ENCODE data around the gene SHPK.
A peak's percentile ranks its signal among the peaks of the same experiment; 100 is the strongest.

Gene SHPK

DNA sequence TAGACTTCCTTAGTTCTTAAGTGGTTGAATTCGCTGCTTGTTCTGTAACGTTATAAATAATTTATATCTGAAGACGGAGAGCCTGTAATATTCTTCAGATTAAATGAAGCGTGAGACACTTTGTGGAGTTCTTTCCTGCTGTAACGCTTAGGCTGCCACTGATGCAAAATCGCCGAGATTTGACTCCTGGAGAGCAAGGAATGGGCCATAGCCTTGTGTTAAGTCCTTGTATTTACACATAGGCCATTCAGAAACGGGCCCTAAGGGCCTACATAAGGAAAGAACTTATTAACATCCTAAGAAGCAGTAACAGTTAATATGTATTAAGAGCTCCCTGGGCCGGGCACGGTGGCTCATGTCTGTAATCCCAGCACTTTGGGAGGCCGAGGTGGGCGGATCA lies 33.5 kb upstream of the SHPK start:
- no peak for TF ChIP-seq POLR2AphosphoS5 (IDR thresholded peaks at IDR 0.05; ENCODE audit: low read depth, low read length)
- DNase-seq (ENCODE audit: insufficient read length) (no peak), FAIRE-seq (peak; percentile 14)

DNA sequence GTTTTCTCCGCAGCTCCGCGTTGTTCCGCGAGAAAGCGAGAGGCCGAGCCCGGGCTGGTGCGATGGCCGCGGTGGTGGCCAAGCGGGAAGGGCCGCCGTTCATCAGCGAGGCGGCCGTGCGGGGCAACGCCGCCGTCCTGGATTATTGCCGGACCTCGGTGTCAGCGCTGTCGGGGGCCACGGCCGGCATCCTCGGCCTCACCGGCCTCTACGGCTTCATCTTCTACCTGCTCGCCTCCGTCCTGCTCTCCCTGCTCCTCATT lies 33.0 kb upstream of the SHPK start:
- no peak for FAIRE-seq
- no peak for DNase-seq (ENCODE audit: insufficient read length)
- TF ChIP-seq POLR2A (IDR thresholded peaks at IDR 0.05; ENCODE audit: low read depth, low read length), result no peak
- TF ChIP-seq POLR2AphosphoS5 (IDR thresholded peaks at IDR 0.05; ENCODE audit: low read depth, low read length), result no peak

DNA sequence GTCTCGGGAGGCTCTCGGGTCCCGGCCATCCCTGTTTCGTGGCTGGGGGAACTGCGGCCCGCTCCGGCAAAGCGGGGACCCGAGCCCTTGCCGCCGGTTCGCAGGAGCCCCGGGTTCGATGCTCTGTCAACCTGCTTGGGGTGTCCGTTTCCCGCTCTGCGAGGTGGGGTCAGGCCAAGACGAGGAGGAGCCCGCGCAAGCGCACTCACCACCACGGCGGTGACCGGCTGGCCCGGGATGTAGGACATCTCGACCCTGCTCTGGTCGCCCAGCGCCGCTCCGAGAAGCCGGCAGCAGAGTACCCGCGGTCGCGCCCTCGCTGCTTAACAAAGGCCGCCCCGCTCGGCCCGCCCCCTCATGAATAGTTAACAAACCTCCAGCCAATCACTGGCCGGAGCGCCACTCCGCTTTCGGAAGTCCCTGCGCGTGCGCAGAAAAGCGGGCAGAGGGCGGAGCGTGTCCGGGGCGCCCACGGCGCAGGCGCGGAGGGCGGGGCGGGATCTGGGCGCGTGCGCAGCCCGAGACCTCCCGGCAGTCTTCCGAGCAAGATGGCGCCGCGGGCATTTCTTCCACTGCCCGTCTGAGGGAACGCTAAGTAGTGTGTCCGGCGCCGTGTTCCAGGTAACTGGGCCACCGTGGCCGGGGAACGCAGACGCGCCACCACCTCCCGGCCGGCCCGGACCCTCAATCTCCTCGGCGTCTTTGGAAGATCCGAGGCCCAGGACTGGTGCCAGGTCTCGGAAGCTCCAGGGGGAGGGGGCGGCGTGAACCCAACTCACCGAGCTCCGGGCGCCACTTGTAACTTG lies 32.4 kb upstream of the SHPK start, which contains the start of the genes EMC6 and TAX1BP3:
TSS of gene EMC6 (plus strand) at position 534 of the 806 bp plus-strand sequence. CDS start 335 bp downstream, outside the sequence.
TSS of gene TAX1BP3 (minus strand) at position 300 of the 806 bp plus-strand sequence. CDS start at position 248, 52 bp downstream.
- TF ChIP-seq TAF1 (IDR thresholded peaks at IDR 0.05; ENCODE audit: borderline replicate concordance, low read depth, low read length), result peak; percentile 99
- TF ChIP-seq POLR2A (IDR thresholded peaks at IDR 0.05; ENCODE audit: low read depth, low read length), result peak; percentile 92
- TF ChIP-seq POLR2AphosphoS5 (IDR thresholded peaks at IDR 0.05; ENCODE audit: low read depth, low read length), result peak; percentile 86
- peak; percentile 99 for FAIRE-seq
- DNase-seq (ENCODE audit: insufficient read length), result peak; percentile 100

DNA sequence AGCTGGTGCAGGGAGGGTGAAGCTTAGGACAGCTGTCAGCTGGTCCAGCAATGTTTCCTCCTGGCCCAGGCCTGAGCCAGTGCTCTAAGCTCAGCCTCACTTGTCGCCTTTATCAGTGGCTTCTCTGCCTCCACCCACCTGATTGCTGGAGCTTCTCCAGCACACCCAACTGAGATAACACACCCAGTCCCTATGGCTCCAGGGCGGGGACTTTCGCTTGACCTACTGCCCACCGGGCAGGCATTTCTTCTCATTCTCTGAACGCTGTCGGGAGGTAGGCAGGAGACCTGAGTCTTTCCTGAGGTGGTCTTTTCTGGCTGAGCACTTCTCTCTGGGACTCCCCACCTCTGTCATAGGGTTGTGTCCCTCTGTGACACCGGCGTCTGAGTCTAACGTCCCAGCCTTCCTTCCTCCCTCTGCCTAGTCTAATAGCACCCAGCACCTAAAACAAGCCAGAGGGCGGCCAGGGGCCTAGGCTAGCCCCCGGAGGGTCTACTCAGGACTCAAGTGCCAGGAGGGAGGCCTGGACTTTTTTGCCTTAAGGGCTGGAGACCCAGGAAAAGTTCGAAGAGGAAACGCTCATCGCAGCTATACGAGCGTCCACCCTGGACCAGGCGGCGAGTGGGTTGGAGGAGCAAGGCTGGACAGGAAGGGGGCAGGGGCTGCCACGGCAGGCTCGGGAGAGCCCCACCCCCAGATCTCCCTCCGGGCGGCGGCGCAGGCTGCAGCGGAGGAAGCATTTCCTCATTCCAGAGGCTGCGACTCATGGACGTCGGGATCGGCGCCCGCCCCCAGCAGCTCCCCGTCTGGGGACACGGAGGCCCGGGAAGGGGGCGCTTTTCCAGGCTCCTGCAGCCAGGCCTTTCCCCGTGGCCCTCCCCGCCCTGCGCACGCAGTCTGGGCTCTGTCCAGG lies 31.6 kb upstream of the SHPK start:
- no peak for FAIRE-seq
- DNase-seq (ENCODE audit: insufficient read length), result no peak
- no peak for TF ChIP-seq POLR2A (IDR thresholded peaks at IDR 0.05; ENCODE audit: low read depth, low read length)

DNA sequence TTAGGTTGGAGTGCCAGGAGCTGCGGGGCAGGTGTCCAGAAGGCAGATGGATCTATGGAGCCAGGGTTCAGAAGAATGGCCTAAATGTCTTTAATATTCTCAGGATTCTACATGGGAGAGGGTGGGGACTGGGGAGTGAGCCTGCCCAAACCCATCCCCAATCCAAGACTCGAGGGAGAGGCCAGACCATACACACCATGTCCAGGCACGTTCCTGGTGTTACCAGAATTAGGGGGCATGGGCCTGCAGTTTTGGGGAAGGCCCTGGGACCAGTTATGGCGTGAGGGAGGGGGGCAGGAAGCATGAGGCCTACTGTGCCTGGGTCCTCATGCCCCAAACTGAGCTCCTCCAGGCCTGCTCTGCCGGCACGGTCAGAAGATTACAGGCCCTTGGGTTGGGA lies 30.5 kb upstream of the SHPK start:
- DNase-seq (ENCODE audit: insufficient read length) (no peak), FAIRE-seq (no peak)
- TF ChIP-seq POLR2A (IDR thresholded peaks at IDR 0.05; ENCODE audit: low read depth, low read length) (no peak), TAF1 (IDR thresholded peaks at IDR 0.05; ENCODE audit: borderline replicate concordance, low read depth, low read length) (no peak), POLR2AphosphoS5 (IDR thresholded peaks at IDR 0.05; ENCODE audit: low read depth, low read length) (no peak)

DNA sequence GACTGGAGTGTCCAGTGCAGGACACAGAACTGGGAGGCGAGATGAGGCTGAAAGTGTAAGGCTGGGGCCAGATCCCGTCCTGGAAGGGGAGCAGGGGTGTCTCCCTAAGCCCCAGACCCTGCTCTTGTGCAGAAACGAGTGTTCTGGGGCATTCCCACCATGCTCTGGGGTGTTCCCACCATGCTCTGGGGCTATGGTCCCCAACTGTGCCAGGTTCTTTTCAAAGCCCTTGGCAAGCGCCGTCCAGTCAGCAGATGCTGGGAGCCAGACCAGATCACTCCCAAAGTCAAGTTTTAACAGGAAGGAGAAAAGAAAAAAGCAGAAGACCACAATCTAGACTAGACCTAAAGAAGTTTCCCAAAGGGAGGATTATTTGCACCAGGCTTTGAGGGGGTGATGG lies 29.8 kb upstream of the SHPK start:
- no peak for DNase-seq (ENCODE audit: insufficient read length)
- TF ChIP-seq POLR2AphosphoS5 (IDR thresholded peaks at IDR 0.05; ENCODE audit: low read depth, low read length) (no peak), TAF1 (IDR thresholded peaks at IDR 0.05; ENCODE audit: borderline replicate concordance, low read depth, low read length) (no peak), POLR2A (IDR thresholded peaks at IDR 0.05; ENCODE audit: low read depth, low read length) (no peak)
- no peak for FAIRE-seq

DNA sequence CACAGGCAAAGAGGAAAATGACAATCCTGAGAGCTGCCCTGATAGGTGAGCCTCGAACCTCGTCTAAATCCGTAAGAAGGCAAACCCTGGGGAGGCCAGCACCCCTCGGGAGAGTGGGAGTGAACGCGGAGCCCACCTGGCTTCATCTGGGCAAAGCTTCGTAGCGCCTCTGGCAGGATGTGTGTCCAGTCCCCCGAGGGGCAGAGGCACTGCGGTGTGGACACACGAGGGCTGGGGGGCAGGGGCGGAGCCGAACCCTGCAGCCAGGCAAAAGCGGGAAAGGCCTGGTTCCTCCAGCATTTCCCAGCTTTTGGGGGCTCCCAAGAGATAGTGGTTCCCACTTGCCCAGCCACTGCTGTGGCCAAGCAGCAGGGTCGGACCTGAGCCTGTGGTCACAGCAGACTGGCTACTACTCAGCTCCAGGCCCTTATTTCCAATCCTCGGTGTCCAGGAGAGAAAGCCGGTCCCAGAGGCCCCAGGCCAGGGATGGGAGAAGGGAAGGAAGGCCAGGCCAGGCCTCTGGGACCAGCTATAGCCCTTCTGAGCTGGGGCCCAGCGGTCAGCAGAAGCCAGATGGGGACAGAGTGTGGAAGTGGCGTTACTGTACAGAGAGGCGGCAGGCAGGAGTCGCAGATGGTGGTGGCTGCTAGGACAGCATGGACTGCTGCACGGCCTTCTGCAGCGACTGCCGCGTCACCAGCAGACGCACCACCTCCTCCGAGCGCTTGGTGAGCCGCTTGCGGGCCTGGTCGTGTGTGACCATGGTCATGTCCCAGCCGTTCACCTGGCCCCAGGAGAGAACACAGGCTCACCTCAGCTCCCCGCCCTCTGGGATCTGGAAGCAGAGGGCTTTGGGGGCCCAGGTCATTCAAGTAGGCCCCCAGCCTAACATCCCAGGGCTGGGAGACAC lies 27.3 kb upstream of the SHPK start:
- no peak for TF ChIP-seq TAF1 (IDR thresholded peaks at IDR 0.05; ENCODE audit: borderline replicate concordance, low read depth, low read length)
- no peak for TF ChIP-seq POLR2A (IDR thresholded peaks at IDR 0.05; ENCODE audit: low read depth, low read length)
- no peak for TF ChIP-seq POLR2AphosphoS5 (IDR thresholded peaks at IDR 0.05; ENCODE audit: low read depth, low read length)
- FAIRE-seq (no peak), DNase-seq (ENCODE audit: insufficient read length) (no peak)

DNA sequence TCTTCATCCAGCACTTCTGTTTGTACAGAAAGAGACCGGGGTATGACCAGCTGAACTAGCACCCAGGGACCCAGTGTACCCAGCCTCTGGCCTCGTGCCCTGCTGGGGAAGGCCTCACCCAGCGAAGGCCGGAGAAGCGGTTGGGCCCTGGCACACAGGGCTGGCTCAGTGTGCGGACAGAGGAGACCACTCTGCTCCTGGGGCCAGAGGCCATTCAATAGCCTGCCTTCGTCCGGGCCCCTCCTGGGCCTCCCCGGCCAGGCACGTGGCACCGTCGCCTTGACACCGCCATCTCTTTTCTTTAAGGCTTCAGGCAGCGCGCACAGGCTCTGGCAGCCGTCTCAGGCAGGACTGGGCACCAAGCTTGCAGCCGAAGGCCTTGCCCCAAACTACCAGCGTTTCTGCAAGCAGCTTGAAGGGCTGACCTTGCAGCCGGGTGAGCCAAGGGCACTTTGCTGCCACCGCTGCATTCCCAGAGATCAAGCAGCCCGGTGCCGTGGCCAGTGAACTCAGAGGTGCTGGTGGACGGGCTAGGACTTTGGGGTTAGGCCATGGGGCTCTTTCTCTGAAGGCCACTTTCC lies 24.4 kb upstream of the SHPK start:
- no peak for DNase-seq (ENCODE audit: insufficient read length)
- FAIRE-seq, result no peak
- TF ChIP-seq TAF1 (IDR thresholded peaks at IDR 0.05; ENCODE audit: borderline replicate concordance, low read depth, low read length) (no peak), POLR2AphosphoS5 (IDR thresholded peaks at IDR 0.05; ENCODE audit: low read depth, low read length) (no peak), POLR2A (IDR thresholded peaks at IDR 0.05; ENCODE audit: low read depth, low read length) (no peak)

DNA sequence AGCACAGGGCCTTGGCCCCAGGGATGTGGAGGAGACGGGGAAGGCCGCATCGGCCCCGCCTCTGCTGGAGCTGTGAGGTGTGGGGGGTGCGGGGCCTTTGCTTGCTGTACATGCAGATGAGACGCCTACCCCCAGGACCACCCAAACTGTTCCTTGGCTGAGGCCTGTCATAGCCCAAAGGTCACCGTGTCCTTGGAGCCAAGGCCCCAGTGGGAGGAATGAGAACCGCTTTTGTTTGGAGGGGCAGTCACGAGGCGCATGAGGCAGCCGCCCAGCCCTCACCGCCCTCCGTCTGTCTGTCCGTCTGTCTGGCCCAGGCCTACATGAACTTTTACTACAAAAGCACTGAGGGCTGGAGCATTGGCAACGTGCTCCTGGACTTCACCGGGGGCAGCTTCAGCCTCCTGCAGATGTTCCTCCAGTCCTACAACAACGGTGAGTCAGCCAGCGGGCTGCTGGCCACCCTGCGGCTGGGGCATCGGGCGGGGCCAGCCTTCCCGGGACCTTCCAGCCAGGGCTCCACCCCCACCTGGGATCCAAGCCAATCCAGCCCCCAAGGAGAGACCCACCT lies 23.6 kb upstream of the SHPK start:
- DNase-seq (ENCODE audit: insufficient read length) (no peak), FAIRE-seq (no peak)
- no peak for TF ChIP-seq POLR2A (IDR thresholded peaks at IDR 0.05; ENCODE audit: low read depth, low read length)
- TF ChIP-seq TAF1 (IDR thresholded peaks at IDR 0.05; ENCODE audit: borderline replicate concordance, low read depth, low read length), result no peak
- no peak for TF ChIP-seq POLR2AphosphoS5 (IDR thresholded peaks at IDR 0.05; ENCODE audit: low read depth, low read length)

DNA sequence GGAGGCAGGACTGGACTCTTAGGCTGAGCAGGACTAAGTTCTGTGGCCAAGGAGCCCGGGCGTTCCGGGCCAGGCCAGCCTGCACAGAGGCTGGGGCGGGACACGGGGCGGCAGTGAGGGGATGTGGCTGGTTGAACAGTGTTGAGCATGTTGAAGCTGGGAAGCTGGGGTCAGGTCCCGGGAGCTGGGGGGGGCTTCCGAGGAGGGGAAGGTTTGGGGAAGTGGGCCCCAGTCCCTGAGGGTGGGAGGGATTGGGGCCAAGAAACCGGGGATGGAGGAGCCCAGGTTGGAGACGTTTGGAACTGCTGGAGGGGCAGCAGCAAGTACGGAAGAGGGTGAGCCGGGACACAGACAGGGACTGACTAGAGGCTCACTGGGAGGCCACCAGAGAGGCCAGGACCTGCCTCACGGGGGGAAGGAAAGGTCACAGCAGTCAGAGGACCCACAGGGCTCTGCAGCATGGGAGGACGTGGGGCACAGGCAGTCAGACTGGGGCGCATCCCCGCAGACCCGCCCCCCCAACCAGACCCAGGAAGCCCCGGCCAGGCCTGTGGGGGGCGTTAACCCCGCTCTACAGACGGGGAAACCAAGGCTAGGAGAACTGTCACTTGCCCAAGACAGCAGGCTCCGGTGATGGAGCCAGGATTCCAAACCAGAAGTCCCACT lies 22.9 kb upstream of the SHPK start:
- DNase-seq (ENCODE audit: insufficient read length) (no peak), FAIRE-seq (no peak)
- no peak for TF ChIP-seq POLR2AphosphoS5 (IDR thresholded peaks at IDR 0.05; ENCODE audit: low read depth, low read length)
- TF ChIP-seq POLR2A (IDR thresholded peaks at IDR 0.05; ENCODE audit: low read depth, low read length), result no peak
- no peak for TF ChIP-seq TAF1 (IDR thresholded peaks at IDR 0.05; ENCODE audit: borderline replicate concordance, low read depth, low read length)
